ENCODE measurements around the gene ANKHD1.

- no peak for TF ChIP-seq EZH2 (IDR thresholded peaks at IDR 0.05)
- no peak for TF ChIP-seq POLR2AphosphoS5 (IDR thresholded peaks at IDR 0.05; ENCODE audit: borderline replicate concordance, low read depth, low read length)
Measured at GRCh38 chr5:140567136-140567818, 165.6 kb downstream of the ANKHD1 start.

All from SK-N-MC (cell line).